Kidney epithelial cell (primary cell): Measurements from ENCODE around the gene SEC23A. TPM values are rescaled to one million over a fixed set of nuclear protein-coding genes. Genes with fewer than 3 reads are reported as not detected.

Source experiments
- DNase-seq: peaks from one replicate; pipeline ENCODE4 v3.0.0-alpha.2; 2010; ENCODE audit warnings: low read depth
- H3K27me3 ChIP-seq: 2 replicates; pipeline ENCODE4 v1.6.0; 2011; ENCODE audit warnings: low read length; ENCODE audit not compliant: control insufficient read depth, insufficient read depth
- H3K36me3 ChIP-seq: 2 replicates; pipeline ENCODE4 v1.5.1; 2011; ENCODE audit warnings: low read length; ENCODE audit not compliant: control insufficient read depth, insufficient read depth
- H3K4me3 ChIP-seq: 2 replicates; pipeline ENCODE4 v1.5.1; 2011; ENCODE audit warnings: low read depth, mild to moderate bottlenecking, control low read depth, low read length
- total RNA-seq: library from RNA; depleted of rRNA; stranded (reverse); fragments of >200 nt; gene quantifications from 2 replicates; pipeline ENCODE4 v1.2.3, GENCODE V29; 2015
- TF ChIP-seq, protein P1 (sequence below): IDR thresholded peaks from 2 replicates; pipeline ENCODE4 v1.5.1; 2011; ENCODE audit warnings: mild to moderate bottlenecking, moderate library complexity, low read length, control low read depth, inconsistent platforms; ENCODE audit not compliant: insufficient read depth, poor library complexity, severe bottlenecking

SEC23A gene
- total RNA-seq, 1 donor from 2014 or later: 64.1 TPM

- DNase-seq: no peak
- Histone ChIP-seq H3K36me3 (peaks cover 4% of the 10 kb centered on the region), H3K4me3 (no peak overlapping the region), H3K27me3 (no peaks in the 10 kb centered on the region)
- TF ChIP-seq, protein P1, sequence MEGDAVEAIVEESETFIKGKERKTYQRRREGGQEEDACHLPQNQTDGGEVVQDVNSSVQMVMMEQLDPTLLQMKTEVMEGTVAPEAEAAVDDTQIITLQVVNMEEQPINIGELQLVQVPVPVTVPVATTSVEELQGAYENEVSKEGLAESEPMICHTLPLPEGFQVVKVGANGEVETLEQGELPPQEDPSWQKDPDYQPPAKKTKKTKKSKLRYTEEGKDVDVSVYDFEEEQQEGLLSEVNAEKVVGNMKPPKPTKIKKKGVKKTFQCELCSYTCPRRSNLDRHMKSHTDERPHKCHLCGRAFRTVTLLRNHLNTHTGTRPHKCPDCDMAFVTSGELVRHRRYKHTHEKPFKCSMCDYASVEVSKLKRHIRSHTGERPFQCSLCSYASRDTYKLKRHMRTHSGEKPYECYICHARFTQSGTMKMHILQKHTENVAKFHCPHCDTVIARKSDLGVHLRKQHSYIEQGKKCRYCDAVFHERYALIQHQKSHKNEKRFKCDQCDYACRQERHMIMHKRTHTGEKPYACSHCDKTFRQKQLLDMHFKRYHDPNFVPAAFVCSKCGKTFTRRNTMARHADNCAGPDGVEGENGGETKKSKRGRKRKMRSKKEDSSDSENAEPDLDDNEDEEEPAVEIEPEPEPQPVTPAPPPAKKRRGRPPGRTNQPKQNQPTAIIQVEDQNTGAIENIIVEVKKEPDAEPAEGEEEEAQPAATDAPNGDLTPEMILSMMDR: no peak
These were observed 11.3 kb downstream of the SEC23A start for GRCh38 chr14:39091716-39092115.

DNA sequence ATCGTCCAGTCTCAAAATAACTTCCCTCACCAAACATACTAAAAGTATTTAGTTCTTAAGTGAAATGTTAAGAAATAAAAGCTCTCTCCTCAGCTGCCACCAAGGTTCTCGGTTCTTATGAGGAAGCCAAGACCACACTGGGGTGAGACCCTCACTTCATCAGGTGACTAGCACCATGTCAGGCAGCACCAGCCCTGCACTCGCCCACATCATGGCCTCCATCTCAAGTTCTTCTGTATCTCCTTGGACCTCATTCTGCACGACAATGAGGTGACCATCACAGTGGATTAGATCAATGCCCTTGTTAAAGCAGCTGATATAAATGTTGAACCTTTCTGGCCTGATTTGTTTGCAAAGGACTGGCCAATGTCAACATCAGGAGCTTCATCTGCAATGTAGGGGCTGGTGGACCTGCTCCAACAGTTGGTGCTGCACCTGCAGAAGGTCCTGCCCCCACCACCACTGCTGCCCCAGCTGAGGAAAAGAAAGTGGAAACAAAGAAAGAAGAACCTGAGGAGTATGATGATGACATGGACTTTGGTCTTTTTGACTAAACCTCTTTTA lies 12.4 kb downstream of the SEC23A start:
- peaks cover 4% of the 10 kb centered on the region for H3K36me3 ChIP-seq
- no peaks in the 10 kb centered on the region for H3K27me3 ChIP-seq
- H3K4me3 ChIP-seq: no peak overlapping the region
- no peak for DNase-seq
- TF ChIP-seq, protein P1: no peak

- DNase-seq: no peak
- Histone ChIP-seq H3K36me3 (peaks cover 4% of the 10 kb centered on the region), H3K4me3 (no peak overlapping the region), H3K27me3 (no peaks in the 10 kb centered on the region)
- TF ChIP-seq, protein P1: no peak
These were observed 15.5 kb downstream of the SEC23A start for GRCh38 chr14:39087493-39087892.

- DNase-seq: no peak
- H3K27me3 ChIP-seq: no peaks in the 10 kb centered on the region
- TF ChIP-seq, protein P1: no peak
- peaks cover 4% of the 10 kb centered on the region for H3K36me3 ChIP-seq
- H3K4me3 ChIP-seq: no peak overlapping the region
These were observed 17.1 kb downstream of the SEC23A start for GRCh38 chr14:39085933-39086332.

DNA sequence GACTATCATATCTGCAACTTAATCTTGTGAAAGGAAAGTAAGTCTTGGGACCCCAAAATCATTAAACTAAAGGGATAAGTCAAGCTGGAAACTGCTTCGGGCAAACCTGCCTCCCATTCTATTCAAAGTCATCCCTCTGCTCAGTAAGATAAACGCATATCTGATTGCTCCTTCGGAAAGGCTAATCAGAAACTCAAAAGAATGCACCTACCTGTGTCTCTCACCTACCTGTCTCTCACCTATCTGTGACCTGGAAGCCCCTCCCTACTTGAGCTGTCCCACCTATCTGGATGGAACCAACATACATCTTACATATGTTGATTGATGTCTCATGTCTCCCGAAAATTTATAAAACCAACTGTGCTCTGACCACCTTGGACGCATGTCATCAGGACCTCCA lies 19.9 kb downstream of the SEC23A start:
- no peak for DNase-seq
- Histone ChIP-seq H3K36me3 (no peaks in the 10 kb centered on the region), H3K27me3 (no peaks in the 10 kb centered on the region), H3K4me3 (no peak overlapping the region)
- TF ChIP-seq, protein P1: no peak

- TF ChIP-seq, protein P1: no peak
- Histone ChIP-seq H3K27me3 (no peaks in the 10 kb centered on the region), H3K36me3 (no peaks in the 10 kb centered on the region), H3K4me3 (no peak overlapping the region)
- no peak for DNase-seq
These were observed 22.1 kb downstream of the SEC23A start for GRCh38 chr14:39080886-39081285.
